NK-92 treated with Interleukin-12 subunit alpha and Interleukin-12 subunit beta, amount 100 ng/mL, for 24 hours (cell line): Measurements from ENCODE around the gene COX7A2.

Experiments
- DNase-seq: peaks from one replicate; lab custom pipeline; 2025; lab: John Stamatoyannopoulos, UW

The COX7A2 gene

DNA sequence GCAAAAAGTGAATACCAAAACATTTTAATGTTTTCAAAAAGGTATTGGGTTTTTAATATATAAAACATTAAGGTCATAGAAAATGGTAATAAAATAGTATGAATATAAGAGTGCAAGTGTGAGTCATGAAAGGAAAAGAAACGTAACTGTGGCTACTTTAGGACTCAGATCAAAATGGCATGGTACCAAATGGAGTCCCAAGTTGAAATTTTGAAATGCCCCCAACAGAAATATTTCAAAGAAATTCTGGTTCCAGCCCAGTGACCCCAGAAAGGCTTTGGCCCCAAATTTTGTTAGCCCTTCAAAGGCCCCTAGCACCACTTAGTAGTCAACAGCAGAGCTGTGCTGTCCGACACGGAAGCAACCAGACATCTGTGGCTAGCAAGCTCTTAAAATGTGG lies 43.7 kb downstream of the COX7A2 start:
- DNase-seq = no peak

DNA sequence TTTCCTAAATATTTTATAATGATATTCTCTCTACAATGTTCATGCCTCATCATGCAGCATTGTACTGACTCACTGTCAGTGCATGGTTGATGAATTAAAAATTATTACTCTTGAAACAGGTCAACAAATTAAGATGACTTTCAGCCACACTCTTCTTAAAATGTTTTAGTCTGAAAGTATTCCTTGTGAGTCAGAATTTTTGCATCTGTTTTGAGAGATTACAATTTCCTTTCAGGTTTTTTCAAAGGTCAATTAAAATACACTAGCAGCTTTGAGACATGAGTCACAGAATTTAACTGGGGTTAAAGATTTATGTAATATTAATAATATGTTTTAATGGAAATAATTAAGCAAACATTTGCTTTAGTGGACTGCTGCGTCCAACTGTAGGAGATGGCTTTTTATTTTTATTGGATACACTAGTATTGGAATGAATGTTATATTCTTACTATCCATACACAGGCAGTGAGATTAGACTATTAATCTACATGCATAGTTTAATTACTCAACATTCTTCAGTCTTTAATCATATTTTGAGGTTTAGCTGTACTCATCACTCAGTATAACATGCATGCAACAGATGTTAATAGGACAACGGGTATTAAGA lies 47.4 kb downstream of the COX7A2 start:
- DNase-seq = no peak

DNA sequence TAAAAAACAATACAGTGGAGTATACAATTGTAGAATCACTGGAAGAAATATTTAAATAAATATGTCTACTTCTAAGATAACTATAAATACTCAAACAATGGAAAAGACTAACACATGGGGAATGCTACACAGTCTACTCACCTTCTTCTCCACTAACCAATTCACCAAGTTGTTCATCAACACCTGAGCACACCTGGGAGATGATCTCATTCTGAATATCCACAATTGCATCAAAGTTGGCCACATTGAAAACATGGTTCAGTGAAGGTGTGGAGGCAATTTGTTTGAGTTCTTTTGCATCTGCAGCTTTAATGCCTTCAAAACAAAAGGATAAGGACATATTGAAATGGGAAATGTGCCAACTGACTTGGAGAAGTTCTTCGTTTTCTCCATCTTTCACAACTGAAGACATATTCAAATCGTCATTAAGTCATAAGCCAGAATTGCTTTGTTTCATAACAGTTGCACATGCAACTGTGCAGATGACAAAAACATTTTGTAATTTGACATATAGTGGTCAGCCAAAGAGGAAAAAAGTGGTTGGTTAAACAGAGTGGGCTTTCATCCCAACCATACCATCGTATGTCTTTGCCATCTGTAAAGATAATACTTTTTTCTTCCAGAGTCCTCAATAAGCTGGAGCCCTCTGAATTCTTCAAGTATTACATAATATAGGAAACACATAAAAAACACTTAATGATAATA lies 55.2 kb downstream of the COX7A2 start:
- no peak for DNase-seq
